Ectodermal cell (in vitro differentiated cells): ENCODE results near the gene OSBPL9.

Source experiments
- H3K27ac ChIP-seq: 2 replicates; pipeline ENCODE4 v1.7.0; 2013; ENCODE audit warnings: mild to moderate bottlenecking, low read depth, low read length; ENCODE audit not compliant: insufficient read depth, poor library complexity, severe bottlenecking
- H3K27me3 ChIP-seq: 2 replicates; pipeline ENCODE4 v1.7.0; 2013; ENCODE audit warnings: mild to moderate bottlenecking, low read length; ENCODE audit not compliant: insufficient read depth, control insufficient read depth, poor library complexity, severe bottlenecking
- H3K36me3 ChIP-seq: one replicate; pipeline ENCODE4 v1.7.0; 2013; ENCODE audit warnings: low read length; ENCODE audit not compliant: control insufficient read depth, insufficient read depth
- H3K4me1 ChIP-seq: one replicate; pipeline ENCODE4 v1.7.0; 2013; ENCODE audit warnings: low read length; ENCODE audit not compliant: control insufficient read depth, insufficient read depth
- H3K4me3 ChIP-seq: 2 replicates; pipeline ENCODE4 v1.7.0; 2013; ENCODE audit warnings: low read depth, low read length, control low read depth; ENCODE audit not compliant: insufficient read depth
- H3K9me3 ChIP-seq: 2 replicates; pipeline ENCODE4 v1.7.0; 2013; ENCODE audit warnings: mild to moderate bottlenecking, low read length, moderate library complexity; ENCODE audit not compliant: control insufficient read depth
- WGBS, 2 experiments: methylation state at CpG; one replicate each; pipeline ENCODE4 v1.1.7; 2013; ENCODE audit warnings: missing lambda C conversion rate in 2 of 2; 5-methylcytosine and 5-hydroxymethylcytosine counted together

The OSBPL9 gene

GRCh38 chr1:51576923-51577322 is 40.0 kb upstream of the OSBPL9 start:
- no peak overlapping the region for H3K27ac ChIP-seq
- 91 to 93% methylated on average over 6 of the region's 6 CpGs for WGBS, 2 experiments
- no peaks in the 10 kb centered on the region for H3K9me3 ChIP-seq
- no peaks in the 10 kb centered on the region for H3K4me1 ChIP-seq
- H3K4me3 ChIP-seq, result no peak overlapping the region
- H3K36me3 ChIP-seq, result no peaks in the 10 kb centered on the region
- H3K27me3 ChIP-seq, result no peaks in the 10 kb centered on the region

- Histone ChIP-seq H3K4me1 (no peaks in the 10 kb centered on the region), H3K27ac (no peak overlapping the region), H3K4me3 (no peak overlapping the region), H3K9me3 (no peaks in the 10 kb centered on the region), H3K36me3 (no peaks in the 10 kb centered on the region), H3K27me3 (no peaks in the 10 kb centered on the region)
- WGBS, 2 experiments, result 84 to 91% methylated on average over 3 of the region's 3 CpGs
Measured at GRCh38 chr1:51578383-51579109, 38.3 kb upstream of the OSBPL9 start.

GRCh38 chr1:51581238-51581637 is 35.7 kb upstream of the OSBPL9 start:
- H3K4me3 ChIP-seq, result no peak overlapping the region
- no peaks in the 10 kb centered on the region for H3K36me3 ChIP-seq
- no peak overlapping the region for H3K27ac ChIP-seq
- 93 to 97% methylated on average over 2 of the region's 3 CpGs for WGBS, 2 experiments
- H3K9me3 ChIP-seq, result no peaks in the 10 kb centered on the region
- no peaks in the 10 kb centered on the region for H3K4me1 ChIP-seq
- H3K27me3 ChIP-seq, result no peaks in the 10 kb centered on the region

DNA sequence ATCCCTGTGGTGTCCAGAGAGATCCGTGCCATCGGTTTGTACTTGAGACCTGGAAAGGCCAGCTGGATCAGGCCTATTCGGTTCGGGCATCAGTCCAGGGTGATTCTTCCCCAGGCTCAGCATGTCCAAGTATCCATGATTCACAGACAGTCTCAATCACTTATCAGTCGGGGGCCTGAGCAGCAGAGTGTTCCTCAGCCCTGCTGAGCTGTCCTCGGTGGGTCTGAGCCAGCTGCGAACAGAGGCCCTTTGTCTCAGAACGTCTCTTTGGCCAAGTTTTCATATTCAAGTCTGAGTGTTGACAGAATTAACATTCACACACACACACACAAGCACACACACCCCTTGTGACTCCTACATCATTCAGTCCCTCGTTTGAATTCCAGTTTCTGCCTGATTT is 33.4 kb upstream of the OSBPL9 start:
- H3K27ac ChIP-seq, result no peak overlapping the region
- no peaks in the 10 kb centered on the region for H3K9me3 ChIP-seq
- H3K27me3 ChIP-seq, result no peaks in the 10 kb centered on the region
- no peak overlapping the region for H3K4me3 ChIP-seq
- 89 to 91% methylated on average over 9 of the region's 9 CpGs for WGBS, 2 experiments
- H3K4me1 ChIP-seq, result no peaks in the 10 kb centered on the region
- H3K36me3 ChIP-seq, result no peaks in the 10 kb centered on the region

GRCh38 chr1:51584021-51584420 is 32.9 kb upstream of the OSBPL9 start:
- no peaks in the 10 kb centered on the region for H3K27me3 ChIP-seq
- no peaks in the 10 kb centered on the region for H3K4me1 ChIP-seq
- no peaks in the 10 kb centered on the region for H3K36me3 ChIP-seq
- 94 to 96% methylated on average over 5 of the region's 5 CpGs for WGBS, 2 experiments
- H3K9me3 ChIP-seq, result no peaks in the 10 kb centered on the region
- no peak overlapping the region for H3K27ac ChIP-seq
- H3K4me3 ChIP-seq, result no peak overlapping the region

GRCh38 chr1:51592711-51593110 is 24.2 kb upstream of the OSBPL9 start:
- Histone ChIP-seq H3K4me1 (no peaks in the 10 kb centered on the region), H3K27me3 (no peaks in the 10 kb centered on the region), H3K9me3 (no peaks in the 10 kb centered on the region), H3K27ac (no peak overlapping the region), H3K36me3 (no peaks in the 10 kb centered on the region), H3K4me3 (no peak overlapping the region)

DNA sequence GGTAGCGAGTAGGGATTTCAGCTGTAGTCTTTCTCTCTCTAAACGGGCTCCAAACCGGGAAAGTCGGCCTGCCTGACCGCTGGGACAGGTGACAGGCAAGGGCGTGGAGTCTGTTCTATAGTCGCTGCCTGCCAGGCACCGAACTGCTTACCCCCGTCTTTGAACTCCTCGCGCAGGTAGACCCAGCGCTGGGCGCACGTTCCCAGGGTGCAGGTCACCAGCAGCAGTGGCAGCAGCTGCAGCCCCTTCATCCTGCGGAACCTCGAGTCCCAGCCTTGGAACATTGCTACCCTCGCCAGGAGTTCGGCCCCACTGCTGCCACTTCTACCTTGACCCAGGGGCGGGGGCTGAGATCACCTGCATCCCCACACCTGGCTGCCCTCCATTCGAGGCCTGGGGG is 22.2 kb upstream of the OSBPL9 start:
- no peaks in the 10 kb centered on the region for H3K9me3 ChIP-seq
- no peak overlapping the region for H3K27ac ChIP-seq
- 95% methylated on average over 20 of the region's 20 CpGs for WGBS, 2 experiments
- H3K4me1 ChIP-seq, result no peaks in the 10 kb centered on the region
- no peak overlapping the region for H3K4me3 ChIP-seq
- no peaks in the 10 kb centered on the region for H3K36me3 ChIP-seq
- H3K27me3 ChIP-seq, result no peaks in the 10 kb centered on the region

DNA sequence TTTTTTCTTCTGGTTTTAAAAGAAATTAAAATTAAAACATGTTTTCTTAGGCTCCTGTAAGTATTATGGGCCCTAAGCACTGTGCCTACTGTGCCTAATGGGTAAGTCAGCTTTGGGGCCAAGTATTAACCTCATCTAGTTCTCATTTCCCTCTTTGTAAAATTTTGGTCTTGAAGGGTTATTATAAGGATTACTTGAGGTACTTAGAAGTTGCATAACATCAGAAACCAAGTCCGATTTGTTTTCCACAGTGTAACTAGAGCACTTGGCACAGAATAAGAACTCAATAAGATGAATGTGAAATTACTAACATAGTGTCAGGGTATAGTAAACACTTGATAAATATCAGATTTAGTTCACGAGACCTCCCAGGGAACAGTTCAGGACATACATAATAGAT is 16.4 kb upstream of the OSBPL9 start:
- no peaks in the 10 kb centered on the region for H3K36me3 ChIP-seq
- H3K4me1 ChIP-seq, result no peaks in the 10 kb centered on the region
- 92 to 95% methylated on average over 2 of the region's 2 CpGs for WGBS, 2 experiments
- H3K4me3 ChIP-seq, result no peak overlapping the region
- no peaks in the 10 kb centered on the region for H3K27me3 ChIP-seq
- H3K9me3 ChIP-seq, result no peaks in the 10 kb centered on the region
- H3K27ac ChIP-seq, result no peak overlapping the region

GRCh38 chr1:51600965-51601364 is 15.9 kb upstream of the OSBPL9 start:
- H3K36me3 ChIP-seq, result no peaks in the 10 kb centered on the region
- WGBS, 2 experiments, result 89% methylated on average over 1 of the region's 1 CpG; no CpG with 5 or more reads in 1 of the 2 experiments
- H3K27me3 ChIP-seq, result no peaks in the 10 kb centered on the region
- no peaks in the 10 kb centered on the region for H3K9me3 ChIP-seq
- H3K4me3 ChIP-seq, result no peak overlapping the region
- no peaks in the 10 kb centered on the region for H3K4me1 ChIP-seq
- no peak overlapping the region for H3K27ac ChIP-seq

- WGBS, 2 experiments, result 92 to 93% methylated on average over 5 of the region's 5 CpGs
- H3K27ac ChIP-seq, result no peak overlapping the region
- no peaks in the 10 kb centered on the region for H3K9me3 ChIP-seq
- H3K4me1 ChIP-seq, result no peaks in the 10 kb centered on the region
- H3K27me3 ChIP-seq, result no peaks in the 10 kb centered on the region
- no peaks in the 10 kb centered on the region for H3K36me3 ChIP-seq
- H3K4me3 ChIP-seq, result no peak overlapping the region
Measured at GRCh38 chr1:51605961-51606723, 10.8 kb upstream of the OSBPL9 start.
